GM15510 (cell line): ENCODE results near the gene IQGAP2.

Experiments
- POLR2A ChIP-seq: IDR thresholded peaks from 3 replicates; pipeline ENCODE4 v1.6.1; 2011; ENCODE audit warnings: borderline replicate concordance; ENCODE audit not compliant: insufficient read length; ENCODE audit errors: extremely low read depth

Gene IQGAP2

GRCh38 chr5:76535577-76535976, 132.5 kb downstream of the IQGAP2 start:
- TF ChIP-seq POLR2A: no peak

- no peak for TF ChIP-seq POLR2A
Measured at GRCh38 chr5:76537073-76537543, 134.0 kb downstream of the IQGAP2 start.

GRCh38 chr5:76542241-76542640, 139.2 kb downstream of the IQGAP2 start:
- TF ChIP-seq POLR2A: no peak

- no peak for TF ChIP-seq POLR2A
Measured at GRCh38 chr5:76542887-76543690, 140.0 kb downstream of the IQGAP2 start.

- TF ChIP-seq POLR2A: no peak
Measured at GRCh38 chr5:76544268-76544926, 141.3 kb downstream of the IQGAP2 start.

- TF ChIP-seq POLR2A: no peak
Measured at GRCh38 chr5:76545184-76545583, 142.1 kb downstream of the IQGAP2 start.

- no peak for TF ChIP-seq POLR2A
Measured at GRCh38 chr5:76546497-76547102, 143.5 kb downstream of the IQGAP2 start.

GRCh38 chr5:76547242-76547890, 144.3 kb downstream of the IQGAP2 start:
- no peak for TF ChIP-seq POLR2A

GRCh38 chr5:76547891-76548524, 144.9 kb downstream of the IQGAP2 start:
- no peak for TF ChIP-seq POLR2A

- no peak for TF ChIP-seq POLR2A
Measured at GRCh38 chr5:76548525-76549229, 145.6 kb downstream of the IQGAP2 start.

GRCh38 chr5:76552546-76552945, 149.5 kb downstream of the IQGAP2 start:
- TF ChIP-seq POLR2A: no peak

GRCh38 chr5:76553251-76553650, 150.2 kb downstream of the IQGAP2 start:
- TF ChIP-seq POLR2A: no peak

- no peak for TF ChIP-seq POLR2A
Measured at GRCh38 chr5:76555114-76555513, 152.0 kb downstream of the IQGAP2 start.

- TF ChIP-seq POLR2A: no peak
Measured at GRCh38 chr5:76555717-76556116, 152.6 kb downstream of the IQGAP2 start.
